Prostate gland (tissue), 2 donors: ENCODE results near the gene PLOD2. TPM values are rescaled to one million over a fixed set of nuclear protein-coding genes. Genes with fewer than 3 reads are reported as not detected.
A peak's percentile ranks its signal among the peaks of the same experiment; 100 is the strongest.

ENCODE experiments used
- DNase-seq: peaks from one replicate; pipeline ENCODE4 v3.0.0-alpha.2; 2019; ENCODE audit warnings: low spot score
- H3K27ac ChIP-seq, 2 donors: fragments of 200-600 bp; sonication (generic); 2 replicates each; pipeline ENCODE4 v1.5.1; 2017 to 2019
- H3K27me3 ChIP-seq: fragments of 200-600 bp; sonication (generic); replicated peaks from 2 replicates; pipeline ENCODE4 v1.5.1; 2019; ENCODE audit not compliant: insufficient read depth
- H3K36me3 ChIP-seq, 2 donors: fragments of 200-600 bp; sonication (generic); 1 replicate in 1 of 2; 2 replicates in 1 of 2; pipeline versions ENCODE4 v1.5.1 to v1.8.1; 2017 to 2019
- H3K4me1 ChIP-seq: fragments of 200-600 bp; sonication (generic); replicated peaks from 2 replicates; pipeline ENCODE4 v1.5.1; 2019
- H3K4me3 ChIP-seq, 2 donors: fragments of 200-600 bp; sonication (generic); 2 replicates each; pipeline ENCODE4 v1.5.1; 2017 to 2019
- H3K9me3 ChIP-seq: fragments of 200-600 bp; sonication (generic); 2 replicates; pipeline ENCODE4 v1.5.1; 2017
- CTCF ChIP-seq, 4 experiments: fragments of 200-600 bp in 2 of 4; fragments of 450-650 bp in 2 of 4; sonication (generic) in 2 of 4; IDR thresholded peaks; 1 replicate in 3 of 4; 2 replicates in 1 of 4; pipeline ENCODE4 v1.5.1; 2016 to 2019; ENCODE audit warnings: antibody characterized with exemption in 4 of 4, mild to moderate bottlenecking in 2 of 4, moderate library complexity in 2 of 4
- POLR2A ChIP-seq: fragments of 450-650 bp; IDR thresholded peaks from one replicate; pipeline ENCODE4 v1.6.1; 2016; ENCODE audit warnings: antibody characterized with exemption, mild to moderate bottlenecking
- POLR2AphosphoS5 ChIP-seq: sonication (generic); formaldehyde crosslinking; IDR thresholded peaks from one replicate; pipeline ENCODE4 v1.6.1; 2017; ENCODE audit warnings: antibody characterized with exemption
- WGBS: methylation state at CpG from one replicate; pipeline ENCODE4 v1.1.5; 2018; 5-methylcytosine and 5-hydroxymethylcytosine counted together
- intact Hi-C: fragments of 100-400 bp; cut with DNase I; formaldehyde crosslinking; loops from one replicate; pipeline ENCODE4 v1.14.2; 2022
- total RNA-seq, 2 donors: library from RNA; depleted of rRNA; stranded (reverse); fragments of >200 nt; gene quantifications; one replicate each; pipeline ENCODE4 v1.1.0, GENCODE V29; 2016

PLOD2 gene
- total RNA-seq, 2 donors from 2014 or later: 10.7 to 14.6 TPM

- no peak overlapping the region for H3K27ac ChIP-seq
- intact Hi-C loops: no loop called here
- no peaks in the 10 kb centered on the region for H3K27me3 ChIP-seq
- 48% methylated on average over 1 of the region's 1 CpG for WGBS
- no peaks in the 10 kb centered on the region for H3K36me3 ChIP-seq
- TF ChIP-seq POLR2AphosphoS5 (no peak), CTCF (IDR thresholded peaks at IDR 0.05) (no peak), POLR2A (no peak)
- no peak overlapping the region for H3K4me3 ChIP-seq
- H3K9me3 ChIP-seq: no peaks in the 10 kb centered on the region
- DNase-seq: no peak
- H3K4me1 ChIP-seq: no peaks in the 10 kb centered on the region
Measured at GRCh38 chr3:146145642-146146041, 15.3 kb downstream of the PLOD2 start.

- TF ChIP-seq CTCF (IDR thresholded peaks at IDR 0.05) (no peak), POLR2A (no peak), POLR2AphosphoS5 (peak; percentile 20)
- H3K9me3 ChIP-seq: no peaks in the 10 kb centered on the region
- DNase-seq: no peak
- peak overlapping the region in 1 of 2 donors; percentile 10 for H3K27ac ChIP-seq
- H3K4me3 ChIP-seq: no peak overlapping the region
- no peaks in the 10 kb centered on the region for H3K27me3 ChIP-seq
- peaks cover 6% of the 10 kb centered on the region for H3K4me1 ChIP-seq
- H3K36me3 ChIP-seq: no peaks in the 10 kb centered on the region
- intact Hi-C loops: no loop called here
- 19% methylated on average over 3 of the region's 3 CpGs for WGBS
Measured at GRCh38 chr3:146142757-146143156, 18.2 kb downstream of the PLOD2 start.

- DNase-seq: no peak
- Histone ChIP-seq H3K27ac (no peak overlapping the region), H3K4me1 (peaks cover 6% of the 10 kb centered on the region), H3K27me3 (no peaks in the 10 kb centered on the region), H3K36me3 (no peaks in the 10 kb centered on the region), H3K4me3 (no peak overlapping the region), H3K9me3 (no peaks in the 10 kb centered on the region)
- TF ChIP-seq CTCF (IDR thresholded peaks at IDR 0.05): no peak
- intact Hi-C loops: no loop called here
- WGBS: 71% methylated on average over 3 of the region's 3 CpGs
Measured at GRCh38 chr3:146139586-146140110, 21.3 kb downstream of the PLOD2 start.

- H3K4me3 ChIP-seq: no peak overlapping the region
- H3K36me3 ChIP-seq: no peaks in the 10 kb centered on the region
- no peak for DNase-seq
- H3K4me1 ChIP-seq: peaks cover 6% of the 10 kb centered on the region
- no peaks in the 10 kb centered on the region for H3K27me3 ChIP-seq
- WGBS: 62% methylated on average over 2 of the region's 2 CpGs
- no peak overlapping the region for H3K27ac ChIP-seq
- intact Hi-C loops: no loop called here
- TF ChIP-seq POLR2AphosphoS5: no peak
- TF ChIP-seq CTCF (IDR thresholded peaks at IDR 0.05): no peak
- no peak for TF ChIP-seq POLR2A
- no peaks in the 10 kb centered on the region for H3K9me3 ChIP-seq
Measured at GRCh38 chr3:146138902-146139301, 22.1 kb downstream of the PLOD2 start.

- Histone ChIP-seq H3K27ac (no peak overlapping the region), H3K4me3 (no peak overlapping the region), H3K9me3 (no peaks in the 10 kb centered on the region), H3K4me1 (peaks cover 6% of the 10 kb centered on the region), H3K27me3 (no peaks in the 10 kb centered on the region), H3K36me3 (no peaks in the 10 kb centered on the region)
- intact Hi-C loops: no loop called here
- TF ChIP-seq POLR2A (no peak), POLR2AphosphoS5 (no peak), CTCF (IDR thresholded peaks at IDR 0.05) (no peak)
- 92% methylated on average over 3 of the region's 3 CpGs for WGBS
- DNase-seq: no peak
Measured at GRCh38 chr3:146136647-146137046, 24.3 kb downstream of the PLOD2 start.
